ENCODE results near the gene FNBP1. TPM values are rescaled to one million over a fixed set of nuclear protein-coding genes. Genes with fewer than 3 reads are reported as not detected.
"Not testable (repeated sequence)": the region's sequence is repeated elsewhere in the genome, so short reads cannot be mapped to it uniquely, and the experiment has no call there.

Gene FNBP1
- polyA plus RNA-seq, 2 of the 4 experiments (the other 2 are of a cell fraction): 10.6 to 15.6 TPM

DNA sequence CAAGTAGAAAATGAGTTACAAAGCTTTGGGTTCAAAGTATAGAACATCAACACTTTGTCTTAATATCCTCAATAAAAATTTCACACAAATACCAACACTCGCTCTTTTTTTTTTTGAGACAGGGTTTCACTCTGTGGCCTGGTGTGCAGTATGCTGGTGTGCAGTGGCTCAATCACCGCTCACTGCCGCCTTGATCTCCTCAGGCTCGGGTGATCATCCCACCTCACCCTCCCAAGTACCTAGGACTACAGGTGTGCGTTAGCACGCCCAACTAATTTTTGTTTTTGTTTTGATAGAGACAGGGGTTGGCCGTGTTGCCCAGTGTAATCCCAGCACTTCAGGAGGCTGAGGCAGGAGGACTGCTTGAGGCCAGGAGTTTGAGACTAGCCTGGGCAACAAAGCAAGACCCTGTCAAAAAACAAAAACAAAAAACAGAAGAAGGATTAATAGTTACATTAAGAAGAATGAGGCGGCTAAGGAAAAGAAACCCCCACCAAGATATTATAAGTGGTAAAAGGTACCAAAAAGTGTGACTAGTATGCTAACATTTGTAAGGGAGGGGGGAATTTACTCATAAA, 20.3 kb downstream of the FNBP1 start:
- ATAC-seq (no peak), FAIRE-seq (no peak), DNase-seq (ENCODE audit: low read depth in 1 of 2, low spot score in 1 of 2) (no peak)
- 84% methylated on average over 8 of the region's 8 CpGs for WGBS (ENCODE audit: missing lambda C conversion rate)
- ChIA-PET CTCF (interaction anchor here (0.7 to 1.7 kb wide), 4 partner anchors 12 to 112 kb away, joined by 3 to 4 read pairs (median 3); no protein-coding TSS in a partner anchor), POLR2A (no interaction called here)
- Histone ChIP-seq H3K27ac (no peak overlapping the region; a peak in 1 of 6 replicates), H3K4me1 (peaks cover 30% of the 10 kb centered on the region), H3K9me3 (peaks cover 3% of the 10 kb centered on the region; the same call in 1 of the 3 replicates), H3K4me3 (no peak overlapping the region), H3K4me2 (no peak overlapping the region)
- TF ChIP-seq, protein P1, sequence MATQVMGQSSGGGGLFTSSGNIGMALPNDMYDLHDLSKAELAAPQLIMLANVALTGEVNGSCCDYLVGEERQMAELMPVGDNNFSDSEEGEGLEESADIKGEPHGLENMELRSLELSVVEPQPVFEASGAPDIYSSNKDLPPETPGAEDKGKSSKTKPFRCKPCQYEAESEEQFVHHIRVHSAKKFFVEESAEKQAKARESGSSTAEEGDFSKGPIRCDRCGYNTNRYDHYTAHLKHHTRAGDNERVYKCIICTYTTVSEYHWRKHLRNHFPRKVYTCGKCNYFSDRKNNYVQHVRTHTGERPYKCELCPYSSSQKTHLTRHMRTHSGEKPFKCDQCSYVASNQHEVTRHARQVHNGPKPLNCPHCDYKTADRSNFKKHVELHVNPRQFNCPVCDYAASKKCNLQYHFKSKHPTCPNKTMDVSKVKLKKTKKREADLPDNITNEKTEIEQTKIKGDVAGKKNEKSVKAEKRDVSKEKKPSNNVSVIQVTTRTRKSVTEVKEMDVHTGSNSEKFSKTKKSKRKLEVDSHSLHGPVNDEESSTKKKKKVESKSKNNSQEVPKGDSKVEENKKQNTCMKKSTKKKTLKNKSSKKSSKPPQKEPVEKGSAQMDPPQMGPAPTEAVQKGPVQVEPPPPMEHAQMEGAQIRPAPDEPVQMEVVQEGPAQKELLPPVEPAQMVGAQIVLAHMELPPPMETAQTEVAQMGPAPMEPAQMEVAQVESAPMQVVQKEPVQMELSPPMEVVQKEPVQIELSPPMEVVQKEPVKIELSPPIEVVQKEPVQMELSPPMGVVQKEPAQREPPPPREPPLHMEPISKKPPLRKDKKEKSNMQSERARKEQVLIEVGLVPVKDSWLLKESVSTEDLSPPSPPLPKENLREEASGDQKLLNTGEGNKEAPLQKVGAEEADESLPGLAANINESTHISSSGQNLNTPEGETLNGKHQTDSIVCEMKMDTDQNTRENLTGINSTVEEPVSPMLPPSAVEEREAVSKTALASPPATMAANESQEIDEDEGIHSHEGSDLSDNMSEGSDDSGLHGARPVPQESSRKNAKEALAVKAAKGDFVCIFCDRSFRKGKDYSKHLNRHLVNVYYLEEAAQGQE (IDR thresholded peaks at IDR 0.05): no peak
- TF ChIP-seq CBX2 (IDR thresholded peaks at IDR 0.05; ENCODE audit: borderline replicate concordance, low read depth) (no peak), JUNB (IDR thresholded peaks at IDR 0.05) (no peak), NR3C1 (IDR thresholded peaks at IDR 0.05) (no peak), EHF (CRISPR knock-in tag; IDR thresholded peaks at IDR 0.05) (no peak)
- TF ChIP-seq, protein P2, sequence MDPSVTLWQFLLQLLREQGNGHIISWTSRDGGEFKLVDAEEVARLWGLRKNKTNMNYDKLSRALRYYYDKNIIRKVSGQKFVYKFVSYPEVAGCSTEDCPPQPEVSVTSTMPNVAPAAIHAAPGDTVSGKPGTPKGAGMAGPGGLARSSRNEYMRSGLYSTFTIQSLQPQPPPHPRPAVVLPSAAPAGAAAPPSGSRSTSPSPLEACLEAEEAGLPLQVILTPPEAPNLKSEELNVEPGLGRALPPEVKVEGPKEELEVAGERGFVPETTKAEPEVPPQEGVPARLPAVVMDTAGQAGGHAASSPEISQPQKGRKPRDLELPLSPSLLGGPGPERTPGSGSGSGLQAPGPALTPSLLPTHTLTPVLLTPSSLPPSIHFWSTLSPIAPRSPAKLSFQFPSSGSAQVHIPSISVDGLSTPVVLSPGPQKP (IDR thresholded peaks at IDR 0.05; ENCODE audit: low read depth, low read length): no peak
- TF ChIP-seq, protein P3, sequence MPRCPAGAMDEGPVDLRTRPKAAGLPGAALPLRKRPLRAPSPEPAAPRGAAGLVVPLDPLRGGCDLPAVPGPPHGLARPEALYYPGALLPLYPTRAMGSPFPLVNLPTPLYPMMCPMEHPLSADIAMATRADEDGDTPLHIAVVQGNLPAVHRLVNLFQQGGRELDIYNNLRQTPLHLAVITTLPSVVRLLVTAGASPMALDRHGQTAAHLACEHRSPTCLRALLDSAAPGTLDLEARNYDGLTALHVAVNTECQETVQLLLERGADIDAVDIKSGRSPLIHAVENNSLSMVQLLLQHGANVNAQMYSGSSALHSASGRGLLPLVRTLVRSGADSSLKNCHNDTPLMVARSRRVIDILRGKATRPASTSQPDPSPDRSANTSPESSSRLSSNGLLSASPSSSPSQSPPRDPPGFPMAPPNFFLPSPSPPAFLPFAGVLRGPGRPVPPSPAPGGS (IDR thresholded peaks at IDR 0.05): no peak
- TF ChIP-seq, protein P4, sequence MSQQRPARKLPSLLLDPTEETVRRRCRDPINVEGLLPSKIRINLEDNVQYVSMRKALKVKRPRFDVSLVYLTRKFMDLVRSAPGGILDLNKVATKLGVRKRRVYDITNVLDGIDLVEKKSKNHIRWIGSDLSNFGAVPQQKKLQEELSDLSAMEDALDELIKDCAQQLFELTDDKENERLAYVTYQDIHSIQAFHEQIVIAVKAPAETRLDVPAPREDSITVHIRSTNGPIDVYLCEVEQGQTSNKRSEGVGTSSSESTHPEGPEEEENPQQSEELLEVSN (IDR thresholded peaks at IDR 0.05; ENCODE audit: borderline replicate concordance, low read depth): no peak
- TF ChIP-seq, protein P5, sequence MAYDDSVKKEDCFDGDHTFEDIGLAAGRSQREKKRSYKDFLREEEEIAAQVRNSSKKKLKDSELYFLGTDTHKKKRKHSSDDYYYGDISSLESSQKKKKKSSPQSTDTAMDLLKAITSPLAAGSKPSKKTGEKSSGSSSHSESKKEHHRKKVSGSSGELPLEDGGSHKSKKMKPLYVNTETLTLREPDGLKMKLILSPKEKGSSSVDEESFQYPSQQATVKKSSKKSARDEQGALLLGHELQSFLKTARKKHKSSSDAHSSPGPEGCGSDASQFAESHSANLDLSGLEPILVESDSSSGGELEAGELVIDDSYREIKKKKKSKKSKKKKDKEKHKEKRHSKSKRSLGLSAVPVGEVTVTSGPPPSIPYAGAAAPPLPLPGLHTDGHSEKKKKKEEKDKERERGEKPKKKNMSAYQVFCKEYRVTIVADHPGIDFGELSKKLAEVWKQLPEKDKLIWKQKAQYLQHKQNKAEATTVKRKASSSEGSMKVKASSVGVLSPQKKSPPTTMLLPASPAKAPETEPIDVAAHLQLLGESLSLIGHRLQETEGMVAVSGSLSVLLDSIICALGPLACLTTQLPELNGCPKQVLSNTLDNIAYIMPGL (CRISPR knock-in tag; IDR thresholded peaks at IDR 0.05; ENCODE audit: borderline replicate concordance): no peak

DNA sequence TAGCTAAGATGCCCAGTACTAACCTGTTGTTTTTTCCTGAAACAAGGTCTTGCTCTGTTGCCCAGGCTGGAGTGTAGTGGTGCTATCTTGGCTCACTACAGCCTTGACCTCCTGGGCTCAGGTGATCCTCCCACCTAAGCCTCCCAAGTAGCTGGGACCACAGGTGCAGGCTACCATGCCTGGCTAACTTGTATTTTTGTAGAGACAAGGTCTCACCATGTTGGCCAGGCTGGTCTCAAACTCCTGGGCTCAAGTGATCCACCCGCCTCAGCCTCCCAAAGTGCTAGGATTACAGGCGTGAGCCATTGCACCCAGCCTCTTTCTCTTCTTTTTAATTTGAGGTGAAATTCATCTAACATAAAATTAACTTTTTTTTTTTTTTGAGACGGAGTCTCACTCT, 21.1 kb downstream of the FNBP1 start:
- CTCF ChIA-PET: interaction anchor here (0.7 to 1.7 kb wide), 3 partner anchors 13 to 136 kb away, joined by 3 to 5 read pairs (median 3); no protein-coding TSS in a partner anchor
- H3K4me1 ChIP-seq: peaks cover 30% of the 10 kb centered on the region
- H3K4me2 ChIP-seq; FAIRE-seq; H3K27ac ChIP-seq; ATAC-seq; DNase-seq (ENCODE audit: low read depth in 1 of 2, low spot score in 1 of 2); H3K4me3 ChIP-seq; H3K9me3 ChIP-seq; POLR2A ChIA-PET: not testable (repeated sequence)
- WGBS (ENCODE audit: missing lambda C conversion rate): 92% methylated on average over 3 of the region's 3 CpGs

DNA sequence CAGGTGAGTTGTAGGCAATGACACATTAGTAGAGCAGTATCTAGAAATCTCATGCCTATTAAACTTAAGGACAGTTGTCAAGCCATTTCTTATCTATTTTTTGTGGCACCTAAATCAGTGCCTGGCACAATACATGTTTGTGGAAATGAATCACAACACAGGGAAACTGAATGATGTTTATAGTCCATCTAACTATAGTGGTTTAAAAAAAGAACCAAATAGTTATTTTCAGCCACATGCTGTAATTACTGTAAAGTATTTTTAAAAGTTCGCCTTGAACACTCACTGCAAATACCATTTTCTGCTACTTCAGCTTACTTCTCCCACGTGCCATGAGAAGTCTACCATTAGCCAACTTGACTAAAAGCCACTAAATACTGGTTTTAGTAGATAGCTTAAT, 21.9 kb downstream of the FNBP1 start:
- ChIA-PET CTCF (interaction anchor here (1.7 kb wide), 1 partner anchor 136 kb away, joined by 5 read pairs; no protein-coding TSS in a partner anchor), POLR2A (no interaction called here)
- Histone ChIP-seq H3K4me3 (no peak overlapping the region), H3K4me2 (no peak overlapping the region), H3K27ac (no peak overlapping the region), H3K4me1 (peaks cover 30% of the 10 kb centered on the region), H3K9me3 (0 out of 3 replicates have a peak, but pooled peaks cover 4% of the 10 kb centered on the region)
- ATAC-seq (no peak), FAIRE-seq (no peak), DNase-seq (ENCODE audit: low read depth in 1 of 2, low spot score in 1 of 2) (no peak)
- WGBS (ENCODE audit: missing lambda C conversion rate): 87% methylated on average over 2 of the region's 2 CpGs
- TF ChIP-seq, protein P6, sequence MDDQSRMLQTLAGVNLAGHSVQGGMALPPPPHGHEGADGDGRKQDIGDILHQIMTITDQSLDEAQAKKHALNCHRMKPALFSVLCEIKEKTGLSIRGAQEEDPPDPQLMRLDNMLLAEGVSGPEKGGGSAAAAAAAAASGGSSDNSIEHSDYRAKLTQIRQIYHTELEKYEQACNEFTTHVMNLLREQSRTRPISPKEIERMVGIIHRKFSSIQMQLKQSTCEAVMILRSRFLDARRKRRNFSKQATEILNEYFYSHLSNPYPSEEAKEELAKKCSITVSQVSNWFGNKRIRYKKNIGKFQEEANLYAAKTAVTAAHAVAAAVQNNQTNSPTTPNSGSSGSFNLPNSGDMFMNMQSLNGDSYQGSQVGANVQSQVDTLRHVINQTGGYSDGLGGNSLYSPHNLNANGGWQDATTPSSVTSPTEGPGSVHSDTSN (IDR thresholded peaks at IDR 0.05): no peak
- TF ChIP-seq HOXA7 (CRISPR knock-in tag; IDR thresholded peaks at IDR 0.05) (no peak), SMC3 (IDR thresholded peaks at IDR 0.05) (no peak), ESRRA (IDR thresholded peaks at IDR 0.05; ENCODE audit: borderline replicate concordance, low read length) (no peak), RAD21 (conservative IDR thresholded peaks at IDR 0.05 in 1 of 2, IDR thresholded peaks at IDR 0.05 in 1 of 2) (no peak), CHD2 (IDR thresholded peaks at IDR 0.05; ENCODE audit: low read length, partially characterized antibody) (no peak), EP300 (IDR thresholded peaks at IDR 0.05) (no peak), ZNF302 (CRISPR knock-in tag; IDR thresholded peaks at IDR 0.05) (no peak), RNF2 (IDR thresholded peaks at IDR 0.05; ENCODE audit: borderline replicate concordance, low read depth) (no peak), EHF (CRISPR knock-in tag; IDR thresholded peaks at IDR 0.05) (no peak), GATA3 (IDR thresholded peaks at IDR 0.05; ENCODE audit: borderline replicate concordance) (no peak)
- TF ChIP-seq, protein P7, sequence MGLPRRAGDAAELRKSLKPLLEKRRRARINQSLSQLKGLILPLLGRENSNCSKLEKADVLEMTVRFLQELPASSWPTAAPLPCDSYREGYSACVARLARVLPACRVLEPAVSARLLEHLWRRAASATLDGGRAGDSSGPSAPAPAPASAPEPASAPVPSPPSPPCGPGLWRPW (IDR thresholded peaks at IDR 0.05): no peak
- TF ChIP-seq, protein P8, sequence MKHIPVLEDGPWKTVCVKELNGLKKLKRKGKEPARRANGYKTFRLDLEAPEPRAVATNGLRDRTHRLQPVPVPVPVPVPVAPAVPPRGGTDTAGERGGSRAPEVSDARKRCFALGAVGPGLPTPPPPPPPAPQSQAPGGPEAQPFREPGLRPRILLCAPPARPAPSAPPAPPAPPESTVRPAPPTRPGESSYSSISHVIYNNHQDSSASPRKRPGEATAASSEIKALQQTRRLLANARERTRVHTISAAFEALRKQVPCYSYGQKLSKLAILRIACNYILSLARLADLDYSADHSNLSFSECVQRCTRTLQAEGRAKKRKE (CRISPR knock-in tag; IDR thresholded peaks at IDR 0.05; ENCODE audit: low read depth): no peak
